GM10266 (cell line): ENCODE results near the gene PHF23.

Experiments
- DNase-seq: peaks from one replicate; pipeline ENCODE4 v3.0.0; 2012; ENCODE audit errors: extremely low spot score
- TF ChIP-seq, protein P1 (sequence below): IDR thresholded peaks from 2 replicates; pipeline ENCODE4 v1.5.1; 2012; ENCODE audit warnings: mild to moderate bottlenecking, low read depth; ENCODE audit not compliant: control insufficient read depth, insufficient read depth; ENCODE audit errors: missing control alignments

Gene PHF23

DNA sequence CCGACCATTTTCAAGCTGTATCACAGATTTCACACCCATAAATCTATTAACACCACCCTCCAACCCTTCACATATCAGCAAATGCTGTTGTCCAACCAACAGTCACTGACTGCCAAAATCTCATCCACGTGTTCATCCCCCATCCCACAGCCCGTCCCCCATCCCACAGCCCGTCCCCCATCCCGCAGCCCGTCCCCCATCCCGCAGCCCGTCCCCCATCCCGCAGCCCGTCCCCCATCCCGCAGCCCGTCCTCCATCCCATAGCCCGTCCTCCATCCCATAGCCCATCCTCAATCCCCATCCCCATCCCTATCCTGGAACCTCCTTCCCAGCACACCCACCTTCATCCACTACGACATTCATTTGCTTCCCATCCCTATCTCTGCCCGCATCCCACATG lies 33.7 kb downstream of the PHF23 start:
- TF ChIP-seq, protein P1, sequence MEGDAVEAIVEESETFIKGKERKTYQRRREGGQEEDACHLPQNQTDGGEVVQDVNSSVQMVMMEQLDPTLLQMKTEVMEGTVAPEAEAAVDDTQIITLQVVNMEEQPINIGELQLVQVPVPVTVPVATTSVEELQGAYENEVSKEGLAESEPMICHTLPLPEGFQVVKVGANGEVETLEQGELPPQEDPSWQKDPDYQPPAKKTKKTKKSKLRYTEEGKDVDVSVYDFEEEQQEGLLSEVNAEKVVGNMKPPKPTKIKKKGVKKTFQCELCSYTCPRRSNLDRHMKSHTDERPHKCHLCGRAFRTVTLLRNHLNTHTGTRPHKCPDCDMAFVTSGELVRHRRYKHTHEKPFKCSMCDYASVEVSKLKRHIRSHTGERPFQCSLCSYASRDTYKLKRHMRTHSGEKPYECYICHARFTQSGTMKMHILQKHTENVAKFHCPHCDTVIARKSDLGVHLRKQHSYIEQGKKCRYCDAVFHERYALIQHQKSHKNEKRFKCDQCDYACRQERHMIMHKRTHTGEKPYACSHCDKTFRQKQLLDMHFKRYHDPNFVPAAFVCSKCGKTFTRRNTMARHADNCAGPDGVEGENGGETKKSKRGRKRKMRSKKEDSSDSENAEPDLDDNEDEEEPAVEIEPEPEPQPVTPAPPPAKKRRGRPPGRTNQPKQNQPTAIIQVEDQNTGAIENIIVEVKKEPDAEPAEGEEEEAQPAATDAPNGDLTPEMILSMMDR: no peak
- DNase-seq: no peak

DNA sequence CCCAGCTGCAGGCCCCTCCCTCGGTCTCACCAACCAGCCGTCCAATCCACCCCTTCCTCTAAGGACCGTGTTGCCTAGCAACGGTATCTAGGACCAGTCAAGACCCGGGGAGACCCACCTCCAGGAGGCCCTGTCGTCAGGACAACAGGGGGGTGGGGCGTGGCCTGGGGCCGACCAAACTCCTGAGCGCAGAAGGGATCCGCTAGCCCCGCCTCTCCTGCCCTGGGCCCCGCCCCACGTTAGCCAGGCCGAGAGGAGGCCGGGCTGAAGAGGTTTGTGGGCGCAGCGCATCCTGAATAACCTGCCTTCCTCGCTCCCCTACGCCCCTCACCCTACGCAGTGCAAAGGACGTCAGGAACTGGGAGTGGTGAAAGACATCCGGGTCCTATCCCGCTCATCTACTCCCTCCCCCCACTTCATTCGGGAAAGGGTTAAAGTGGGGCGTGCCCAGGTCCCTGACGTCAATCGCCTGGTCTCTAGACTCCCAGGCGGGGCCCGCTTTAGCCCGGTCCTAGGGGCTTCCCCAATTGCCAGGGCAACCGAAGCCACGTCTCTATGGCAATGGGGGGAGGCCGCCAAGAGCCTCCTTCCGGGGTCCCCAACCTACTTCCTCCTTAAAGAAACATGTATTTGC lies 34.3 kb downstream of the PHF23 start:
- DNase-seq: peak; percentile 99
- TF ChIP-seq, protein P1: no peak

DNA sequence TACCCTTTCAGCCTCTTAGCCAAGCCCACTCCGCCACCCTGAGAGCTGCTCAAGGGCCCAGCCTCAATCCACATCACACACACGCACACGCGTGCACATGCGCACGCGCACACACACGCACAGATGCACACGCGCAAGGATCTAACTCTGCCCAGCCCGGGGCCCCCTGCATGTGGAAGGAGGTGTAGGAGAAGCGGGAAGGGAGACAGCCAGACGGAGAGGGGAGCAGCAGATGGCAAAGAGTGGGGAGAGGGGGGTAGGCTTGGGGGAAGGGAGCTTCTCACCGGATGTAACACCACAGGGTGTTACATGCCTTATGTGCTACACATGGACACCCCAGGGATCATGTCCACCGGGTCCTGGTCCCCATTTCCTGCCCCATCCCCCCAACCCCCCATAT lies 34.9 kb downstream of the PHF23 start:
- TF ChIP-seq, protein P1: no peak
- no peak for DNase-seq

DNA sequence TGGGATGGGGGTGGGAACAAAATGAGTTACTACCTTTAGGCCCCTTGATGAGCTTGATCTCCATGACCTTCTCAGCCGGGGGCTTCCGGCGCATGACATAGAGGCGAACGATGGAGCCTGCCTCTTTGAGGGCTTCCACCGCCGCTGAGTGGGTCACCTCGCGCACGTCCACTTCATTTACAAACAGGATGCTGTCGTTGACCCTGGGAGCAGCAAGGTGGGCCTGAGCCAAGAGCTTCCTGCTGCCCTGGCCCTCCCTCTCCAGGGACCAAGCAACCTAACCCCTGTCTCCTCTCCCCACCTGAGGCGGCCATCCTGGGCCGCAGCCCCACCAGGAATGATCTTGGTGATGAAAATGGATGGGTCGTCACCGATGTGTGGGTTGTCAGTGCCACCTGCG lies 35.9 kb downstream of the PHF23 start:
- no peak for DNase-seq
- TF ChIP-seq, protein P1: no peak

DNA sequence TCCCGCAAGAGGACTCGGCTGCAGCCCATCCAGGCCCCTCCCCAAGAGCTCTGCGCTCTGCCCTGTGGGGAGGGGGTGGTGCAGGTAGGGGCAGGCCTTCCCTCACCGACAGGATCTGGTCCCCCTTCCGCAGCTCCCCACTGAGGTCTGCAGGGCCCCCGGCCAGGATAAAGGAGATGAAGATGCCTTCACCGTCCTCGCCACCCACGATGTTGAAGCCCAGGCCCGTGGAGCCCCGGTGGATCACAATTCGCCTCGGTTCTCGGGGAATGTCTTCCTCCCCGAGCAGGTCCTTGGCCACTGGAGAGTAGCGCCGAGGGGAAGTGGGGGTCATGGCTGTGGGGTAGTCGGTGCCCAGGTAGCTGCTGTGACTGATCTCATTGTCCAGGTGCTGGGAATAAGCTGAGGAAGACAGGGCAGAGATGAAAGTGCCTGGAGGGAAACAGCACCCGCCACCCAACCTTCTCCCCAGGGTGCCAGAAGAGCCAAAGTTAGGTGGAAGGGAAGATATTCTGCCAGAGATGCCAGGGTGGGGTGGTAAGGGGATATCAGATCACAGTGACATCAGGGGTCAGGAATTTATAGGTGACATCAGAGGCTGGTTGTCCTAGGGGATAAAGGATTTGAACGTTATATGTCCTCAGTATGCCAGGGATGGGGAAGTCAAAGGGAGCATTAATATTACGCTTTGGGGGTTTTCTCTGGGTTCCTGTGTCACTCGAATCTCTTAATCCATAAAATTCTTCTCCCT lies 42.4 kb downstream of the PHF23 start:
- DNase-seq: no peak
- TF ChIP-seq, protein P1: no peak

DNA sequence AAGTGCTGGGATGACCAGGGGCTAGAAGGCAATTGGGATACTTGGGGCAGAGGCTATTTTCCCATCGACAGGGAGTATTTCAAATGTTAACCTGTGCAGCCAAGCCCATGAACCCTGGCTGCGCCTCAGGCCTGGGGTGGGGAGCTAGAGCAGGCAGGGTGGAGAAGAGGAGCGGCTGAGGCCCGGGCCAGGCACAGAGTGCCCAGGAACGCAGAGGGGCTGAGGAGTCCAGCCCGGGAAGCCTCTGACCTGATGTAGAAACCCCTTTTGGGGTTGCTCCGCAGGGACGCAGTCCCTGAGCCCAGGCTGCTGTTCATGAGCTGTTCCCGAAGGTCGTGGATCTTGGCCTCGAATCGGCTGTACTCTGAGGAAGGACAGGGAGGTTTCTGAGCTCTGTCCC lies 43.3 kb downstream of the PHF23 start:
- TF ChIP-seq, protein P1: no peak
- DNase-seq: no peak

DNA sequence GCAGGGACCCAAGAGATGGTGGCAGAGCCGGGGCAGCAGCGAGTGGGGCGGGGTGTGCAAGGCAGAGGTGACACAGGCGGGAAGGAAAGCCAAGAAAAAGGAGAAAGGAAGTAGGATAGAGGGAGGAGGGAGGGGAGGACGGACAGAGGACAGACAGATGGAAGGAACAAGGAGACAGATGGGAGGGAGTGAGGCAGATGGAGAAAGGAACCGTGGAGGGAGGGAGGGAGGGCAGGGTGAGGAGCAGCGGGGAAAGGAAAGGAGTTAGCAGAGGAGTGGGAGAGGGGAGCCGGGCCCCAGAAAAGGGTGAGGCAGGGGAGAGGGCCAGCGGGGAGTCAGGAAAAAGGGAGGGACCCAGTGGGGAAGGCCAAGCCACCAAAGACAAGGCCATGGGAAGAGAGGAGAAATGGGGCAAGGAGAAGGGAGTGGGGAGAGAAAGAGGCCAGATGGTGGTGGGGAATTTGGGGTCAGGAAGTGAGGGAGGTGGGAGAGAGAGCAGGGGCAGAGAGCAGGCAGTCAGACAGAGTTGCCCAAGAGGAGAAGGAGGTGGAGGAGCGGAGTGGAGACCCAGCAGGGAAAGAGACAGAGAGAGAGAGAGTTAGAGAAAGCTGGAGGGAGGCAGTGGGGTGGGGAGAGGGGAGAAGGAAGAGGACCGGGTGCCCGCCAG lies 46.9 kb downstream of the PHF23 start:
- TF ChIP-seq, protein P1: no peak
- DNase-seq: no peak
